Measurements from ENCODE around the gene KLK15.

The KLK15 gene

DNA sequence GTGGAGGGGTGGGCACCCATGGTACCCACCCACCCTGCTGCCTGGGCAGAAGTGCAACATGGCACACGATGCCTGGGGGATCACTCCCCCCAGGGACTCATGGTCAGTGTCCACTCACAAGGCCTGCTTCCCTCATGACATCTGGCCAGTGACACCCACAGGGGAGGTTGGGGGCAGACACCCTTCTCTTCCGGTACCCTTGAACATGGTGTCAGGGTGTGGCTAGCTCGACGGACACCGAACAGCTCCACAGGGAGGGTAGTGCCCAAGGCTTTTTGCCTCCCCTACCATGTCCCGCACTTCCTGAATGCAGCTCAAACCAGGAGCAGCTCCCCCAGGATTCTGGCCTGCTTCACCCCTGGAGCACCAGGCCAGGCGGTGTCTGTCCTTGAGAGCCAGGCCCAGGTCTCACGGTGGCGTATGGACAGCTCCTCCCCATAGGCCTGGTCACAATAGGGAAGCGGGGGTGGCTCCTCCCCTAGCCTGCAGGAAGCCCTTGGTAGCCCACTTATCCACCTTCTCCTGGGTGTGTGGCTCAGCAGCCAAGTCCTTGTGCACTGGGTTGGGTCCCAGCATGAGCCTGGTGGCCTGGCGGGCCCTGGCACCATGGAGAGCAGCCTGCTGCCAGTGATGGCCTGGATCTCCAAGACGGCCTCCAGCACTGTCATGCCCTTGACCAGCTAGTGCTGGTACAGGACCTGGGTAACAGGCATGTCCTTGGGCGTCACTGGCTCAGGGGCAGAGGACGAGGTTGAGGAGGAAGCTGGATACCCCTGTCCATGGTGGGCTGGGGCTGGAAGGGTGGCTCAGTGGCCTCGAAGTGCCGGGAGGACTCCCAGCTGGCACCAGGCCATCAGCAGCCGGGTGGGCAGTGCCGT lies 35.4 kb downstream of the KLK15 start:
- DNase-seq (ENCODE audit: low read depth) = no peak
- H3K4me3 ChIP-seq (ENCODE audit: control insufficient read depth, low read depth, low read length) = no peak overlapping the region
- TF ChIP-seq, protein P1, sequence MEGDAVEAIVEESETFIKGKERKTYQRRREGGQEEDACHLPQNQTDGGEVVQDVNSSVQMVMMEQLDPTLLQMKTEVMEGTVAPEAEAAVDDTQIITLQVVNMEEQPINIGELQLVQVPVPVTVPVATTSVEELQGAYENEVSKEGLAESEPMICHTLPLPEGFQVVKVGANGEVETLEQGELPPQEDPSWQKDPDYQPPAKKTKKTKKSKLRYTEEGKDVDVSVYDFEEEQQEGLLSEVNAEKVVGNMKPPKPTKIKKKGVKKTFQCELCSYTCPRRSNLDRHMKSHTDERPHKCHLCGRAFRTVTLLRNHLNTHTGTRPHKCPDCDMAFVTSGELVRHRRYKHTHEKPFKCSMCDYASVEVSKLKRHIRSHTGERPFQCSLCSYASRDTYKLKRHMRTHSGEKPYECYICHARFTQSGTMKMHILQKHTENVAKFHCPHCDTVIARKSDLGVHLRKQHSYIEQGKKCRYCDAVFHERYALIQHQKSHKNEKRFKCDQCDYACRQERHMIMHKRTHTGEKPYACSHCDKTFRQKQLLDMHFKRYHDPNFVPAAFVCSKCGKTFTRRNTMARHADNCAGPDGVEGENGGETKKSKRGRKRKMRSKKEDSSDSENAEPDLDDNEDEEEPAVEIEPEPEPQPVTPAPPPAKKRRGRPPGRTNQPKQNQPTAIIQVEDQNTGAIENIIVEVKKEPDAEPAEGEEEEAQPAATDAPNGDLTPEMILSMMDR (conservative IDR thresholded peaks at IDR 0.05; ENCODE audit: control insufficient read depth, insufficient read depth, low read depth, low read length) = no peak

DNA sequence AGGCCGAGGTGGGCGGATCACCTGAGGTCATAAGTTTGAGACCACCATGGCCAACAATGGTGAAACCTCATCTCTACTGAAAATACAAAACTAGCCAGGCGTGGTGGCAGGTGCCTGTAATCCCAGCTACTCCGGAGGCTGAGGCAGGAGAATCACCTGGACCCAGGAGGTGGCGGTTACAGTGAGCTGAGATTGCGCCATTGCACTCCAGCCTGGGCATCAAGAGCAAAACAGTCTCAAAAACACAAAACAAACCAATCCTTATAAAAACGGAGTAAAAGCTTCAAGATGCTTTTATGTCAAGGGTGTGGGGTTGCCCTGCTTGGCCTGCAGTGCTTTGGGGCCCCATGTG lies 36.0 kb downstream of the KLK15 start:
- no peak overlapping the region for H3K4me3 ChIP-seq (ENCODE audit: control insufficient read depth, low read depth, low read length)
- DNase-seq (ENCODE audit: low read depth) = no peak
- TF ChIP-seq, protein P1 (conservative IDR thresholded peaks at IDR 0.05; ENCODE audit: control insufficient read depth, insufficient read depth, low read depth, low read length) = no peak

DNA sequence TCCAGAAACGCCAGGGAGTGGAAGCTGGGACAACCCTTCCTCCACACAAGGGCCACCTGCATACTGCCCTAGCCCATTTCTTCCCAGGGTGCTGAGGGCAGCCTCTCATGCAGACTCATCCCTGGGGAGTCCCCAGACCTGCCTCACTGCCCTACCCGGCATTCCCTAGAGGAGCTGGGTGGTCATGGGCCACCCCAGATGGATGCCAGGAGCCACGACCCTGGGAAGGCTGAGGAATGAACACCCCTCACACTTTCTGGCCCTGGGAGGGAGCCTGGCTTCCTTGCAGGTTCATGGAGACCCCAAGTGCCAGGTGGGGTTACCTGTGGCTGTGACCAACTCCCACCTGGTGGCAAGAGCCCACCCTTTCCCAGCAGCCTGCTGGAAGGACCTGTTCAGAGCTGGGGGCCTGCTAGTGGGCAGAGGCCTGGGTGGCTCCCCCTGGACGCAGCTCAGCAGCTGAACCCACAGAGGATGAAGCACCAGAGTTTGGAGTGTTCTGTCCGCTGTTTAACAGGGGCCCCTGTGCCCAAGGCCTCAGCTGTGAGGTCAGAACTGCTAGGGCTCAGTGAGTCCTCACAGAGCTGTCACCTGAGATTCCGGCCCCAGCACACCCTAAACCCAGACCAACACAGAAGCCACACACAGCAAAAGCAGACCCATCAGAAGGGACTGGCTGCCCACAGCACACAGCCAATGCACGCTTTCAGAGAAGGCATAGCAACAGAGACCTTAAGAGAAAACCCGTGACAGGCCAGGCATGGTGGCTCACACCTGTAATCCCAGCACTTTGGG lies 36.5 kb downstream of the KLK15 start:
- H3K4me3 ChIP-seq (ENCODE audit: control insufficient read depth, low read depth, low read length) = no peak overlapping the region
- TF ChIP-seq, protein P1 (conservative IDR thresholded peaks at IDR 0.05; ENCODE audit: control insufficient read depth, insufficient read depth, low read depth, low read length) = no peak
- DNase-seq (ENCODE audit: low read depth) = no peak

DNA sequence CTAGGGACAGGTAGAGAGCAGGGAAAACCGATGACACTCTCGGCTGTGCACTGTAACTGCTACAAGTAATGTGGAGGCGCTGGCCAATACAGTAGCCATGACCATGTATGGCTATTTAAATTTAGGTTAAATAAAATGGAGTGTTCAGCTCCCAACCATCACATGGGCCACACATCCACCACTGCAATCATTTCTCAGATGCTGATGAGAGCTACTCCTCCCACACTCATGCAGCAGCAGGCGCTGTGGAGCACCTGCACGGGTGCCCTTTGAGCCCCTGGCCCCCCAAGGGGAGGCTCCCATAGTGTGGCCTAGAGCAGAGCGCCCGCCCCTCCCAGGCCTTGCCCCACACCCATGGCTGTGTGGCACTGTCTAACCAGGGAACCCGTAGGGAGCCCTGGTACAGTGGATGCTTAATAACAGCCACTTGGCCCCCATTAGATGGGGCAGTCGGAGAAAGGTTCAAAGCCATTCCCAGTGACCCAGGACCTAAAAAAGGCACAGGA lies 37.2 kb downstream of the KLK15 start:
- no peak for DNase-seq (ENCODE audit: low read depth)
- no peak overlapping the region for H3K4me3 ChIP-seq (ENCODE audit: control insufficient read depth, low read depth, low read length)
- TF ChIP-seq, protein P1 (conservative IDR thresholded peaks at IDR 0.05; ENCODE audit: control insufficient read depth, insufficient read depth, low read depth, low read length) = no peak

DNA sequence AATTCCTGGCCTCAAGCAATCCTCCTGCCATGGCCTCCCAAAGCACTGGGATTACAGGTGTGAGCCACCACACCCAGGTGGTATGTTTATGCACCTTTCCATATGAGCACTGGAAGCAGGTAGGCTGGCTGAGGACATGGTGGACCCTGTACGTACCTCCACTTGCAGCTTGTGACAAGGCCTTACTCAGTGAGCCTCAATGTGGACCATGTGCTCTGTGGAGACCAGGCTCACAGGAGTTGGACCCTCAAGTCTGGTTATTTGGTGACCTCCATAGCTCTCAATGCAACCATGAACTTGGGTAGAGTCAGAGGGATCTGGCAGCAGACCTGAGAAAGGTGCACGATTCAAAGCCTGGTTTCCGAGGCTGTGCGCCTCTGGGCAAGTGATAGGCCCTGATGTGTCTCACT lies 37.7 kb downstream of the KLK15 start:
- TF ChIP-seq, protein P1 (conservative IDR thresholded peaks at IDR 0.05; ENCODE audit: control insufficient read depth, insufficient read depth, low read depth, low read length) = no peak
- no peak overlapping the region for H3K4me3 ChIP-seq (ENCODE audit: control insufficient read depth, low read depth, low read length)
- DNase-seq (ENCODE audit: low read depth) = peak; percentile 6

DNA sequence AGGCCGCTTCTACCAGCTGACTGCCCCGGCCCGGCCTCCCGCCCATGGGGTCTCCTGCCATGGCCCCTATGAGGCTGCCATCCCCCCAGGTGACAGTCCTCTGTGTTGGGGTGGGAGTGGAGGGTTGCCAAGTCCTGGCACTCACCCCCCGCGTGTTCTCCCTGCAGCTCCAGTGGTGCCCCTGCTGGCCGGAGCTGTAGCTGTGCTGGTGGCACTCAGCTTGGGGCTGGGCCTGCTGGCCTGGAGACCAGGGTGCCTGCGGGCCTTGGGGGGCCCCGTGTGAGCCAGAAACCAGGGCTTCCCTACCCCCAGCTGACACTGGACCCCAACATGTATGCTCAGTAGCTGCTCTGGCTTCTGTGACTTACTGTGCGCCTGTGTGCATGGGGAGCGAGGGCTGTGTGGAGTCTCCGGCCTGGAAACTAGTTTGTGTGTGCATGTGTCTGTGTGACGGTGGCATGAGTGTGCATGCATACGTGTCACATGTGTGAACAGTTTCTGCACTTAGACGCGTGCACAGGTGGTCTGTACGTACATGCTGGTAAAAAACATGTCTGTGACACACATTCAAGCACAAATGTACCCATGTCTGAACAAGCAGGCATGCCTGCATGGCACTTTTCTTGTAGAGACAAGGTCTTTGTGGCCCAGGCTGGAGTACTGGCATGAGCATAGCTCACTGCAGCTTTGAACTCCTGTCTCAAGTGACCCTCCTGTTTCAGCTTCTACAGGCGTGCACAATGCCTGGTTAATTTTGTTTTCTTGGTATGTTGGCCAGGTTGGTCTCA lies 38.3 kb downstream of the KLK15 start:
- no peak overlapping the region for H3K4me3 ChIP-seq (ENCODE audit: control insufficient read depth, low read depth, low read length)
- peak; percentile 16 for DNase-seq (ENCODE audit: low read depth)
- TF ChIP-seq, protein P1 (conservative IDR thresholded peaks at IDR 0.05; ENCODE audit: control insufficient read depth, insufficient read depth, low read depth, low read length) = peak; percentile 12
